H9 (cell line): Measurements from ENCODE around the gene SDHA. TPM values are rescaled to one million over a fixed set of nuclear protein-coding genes. Genes with fewer than 3 reads are reported as not detected.
"Not testable (repeated sequence)": the region's sequence is repeated elsewhere in the genome, so short reads cannot be mapped to it uniquely, and the experiment has no call there.

Experiments used
- DNase-seq: peaks from one replicate; pipeline ENCODE4 v3.0.0-alpha.2; 2017
- H2AFZ ChIP-seq: one replicate; pipeline ENCODE4 v1.6.1; 2013; ENCODE audit warnings: mild to moderate bottlenecking, low read length, control low read depth, moderate library complexity
- H2AK5ac ChIP-seq: 2 replicates; pipeline ENCODE4 v1.6.1; 2013; ENCODE audit warnings: low read length, control low read depth, mixed read lengths; ENCODE audit not compliant: insufficient read length
- H2BK120ac ChIP-seq: one replicate; pipeline ENCODE4 v1.6.1; 2013; ENCODE audit warnings: low read depth, mild to moderate bottlenecking, low read length, control low read depth, inconsistent platforms; ENCODE audit not compliant: poor library complexity, severe bottlenecking
- H2BK12ac ChIP-seq: 2 replicates; pipeline ENCODE4 v1.6.1; 2013; ENCODE audit warnings: low read length, control low read depth, mixed read lengths, low read depth; ENCODE audit not compliant: insufficient read length
- H2BK15ac ChIP-seq: 2 replicates; pipeline ENCODE4 v1.6.1; 2013; ENCODE audit warnings: low read depth, low read length, control low read depth
- H2BK20ac ChIP-seq: one replicate; pipeline ENCODE4 v1.6.1; 2013; ENCODE audit warnings: low read depth, mild to moderate bottlenecking, low read length, control low read depth, inconsistent platforms; ENCODE audit not compliant: poor library complexity, severe bottlenecking
- H2BK5ac ChIP-seq: 2 replicates; pipeline ENCODE4 v1.6.1; 2013; ENCODE audit warnings: low read length, control low read depth, mixed read lengths; ENCODE audit not compliant: insufficient read length
- H3K14ac ChIP-seq: 2 replicates; pipeline ENCODE4 v1.6.1; 2013; ENCODE audit warnings: low read length, control low read depth; ENCODE audit not compliant: insufficient read depth
- H3K18ac ChIP-seq: 2 replicates; pipeline ENCODE4 v1.6.1; 2013; ENCODE audit warnings: low read depth, mild to moderate bottlenecking, mixed read lengths, low read length, control low read depth; ENCODE audit not compliant: insufficient read length
- H3K23ac ChIP-seq: 2 replicates; pipeline ENCODE4 v1.6.1; 2013; ENCODE audit warnings: low read length, control low read depth, mixed read lengths, low read depth; ENCODE audit not compliant: insufficient read length
- H3K23me2 ChIP-seq: 2 replicates; pipeline ENCODE4 v1.6.1; 2013; ENCODE audit warnings: low read depth, mild to moderate bottlenecking, mixed read lengths, low read length, control low read depth; ENCODE audit not compliant: insufficient read length, poor library complexity, severe bottlenecking
- H3K27ac ChIP-seq: 2 replicates; pipeline ENCODE4 v1.5.1; 2013; ENCODE audit warnings: low read length, control low read depth, mixed read lengths, low read depth; ENCODE audit not compliant: insufficient read length
- H3K27me3 ChIP-seq: 2 replicates; pipeline ENCODE4 v1.6.1; 2013; ENCODE audit warnings: low read length, control low read depth, inconsistent platforms; ENCODE audit not compliant: insufficient read depth
- H3K4ac ChIP-seq: 2 replicates; pipeline ENCODE4 v1.6.1; 2013; ENCODE audit warnings: low read depth, mild to moderate bottlenecking, control low read depth, inconsistent platforms, low read length, moderate library complexity
- H3K4me1 ChIP-seq: 2 replicates; pipeline ENCODE4 v1.6.1; 2013; ENCODE audit warnings: low read length, control low read depth, inconsistent platforms; ENCODE audit not compliant: insufficient read depth
- H3K4me2 ChIP-seq: 2 replicates; pipeline ENCODE4 v1.6.1; 2013; ENCODE audit warnings: low read length, control low read depth, mixed read lengths; ENCODE audit not compliant: insufficient read length, insufficient read depth
- H3K56ac ChIP-seq: 2 replicates; pipeline ENCODE4 v1.6.1; 2013; ENCODE audit warnings: low read depth, mild to moderate bottlenecking, mixed read lengths, low read length, control low read depth; ENCODE audit not compliant: insufficient read length
- H3K79me1 ChIP-seq: 2 replicates; pipeline ENCODE4 v1.6.1; 2013; ENCODE audit warnings: low read depth, mild to moderate bottlenecking, moderate library complexity, low read length, control low read depth, inconsistent platforms; ENCODE audit not compliant: insufficient read depth, poor library complexity, severe bottlenecking
- H3K79me2 ChIP-seq: 2 replicates; pipeline ENCODE4 v1.6.1; 2013; ENCODE audit warnings: low read length, control low read depth, inconsistent platforms; ENCODE audit not compliant: insufficient read depth
- H3K9ac ChIP-seq: 2 replicates; pipeline ENCODE4 v1.6.1; 2013; ENCODE audit warnings: low read length, control low read depth, mixed read lengths; ENCODE audit not compliant: insufficient read length; ENCODE audit errors: extremely low read depth
- H3K9me3 ChIP-seq: one replicate; pipeline ENCODE4 v1.6.1; 2013; ENCODE audit warnings: low read depth, low read length, inconsistent platforms; ENCODE audit not compliant: control insufficient read depth
- H3T11ph ChIP-seq: one replicate; pipeline ENCODE4 v1.6.1; 2013; ENCODE audit warnings: mild to moderate bottlenecking, low read length, control low read depth, inconsistent platforms
- H4K20me1 ChIP-seq: one replicate; pipeline ENCODE4 v1.6.1; 2013; ENCODE audit not compliant: control insufficient read depth, insufficient read length, insufficient read depth
- H4K5ac ChIP-seq: 2 replicates; pipeline ENCODE4 v1.6.1; 2013; ENCODE audit warnings: low read depth, mild to moderate bottlenecking, mixed read lengths, low read length, control low read depth; ENCODE audit not compliant: insufficient read length
- H4K8ac ChIP-seq: replicated peaks from 2 replicates; pipeline ENCODE4 v1.6.1; 2013; ENCODE audit warnings: low read length, control low read depth, mixed read lengths, low read depth; ENCODE audit not compliant: insufficient read length
- H4K91ac ChIP-seq: 2 replicates; pipeline ENCODE4 v1.6.1; 2013; ENCODE audit warnings: low read depth, mild to moderate bottlenecking, moderate library complexity, mixed read lengths, low read length, control low read depth; ENCODE audit not compliant: insufficient read length
- H3K27ac Mint-ChIP-seq, 3 experiments: 2 replicates in 2 of 3; 3 replicates in 1 of 3; pipeline ENCODE4 v1.8.0; 2020 to 2021; ENCODE audit warnings: mixed read lengths in 3 of 3, mild to moderate bottlenecking in 1 of 3, moderate library complexity in 1 of 3
- H3K27me3 Mint-ChIP-seq: 2 replicates; pipeline ENCODE4 v1.8.0; 2021; ENCODE audit warnings: low read depth, mild to moderate bottlenecking, moderate library complexity, mixed read lengths
- H3K36me3 Mint-ChIP-seq, 3 experiments: 2 replicates in 2 of 3; 3 replicates in 1 of 3; pipeline ENCODE4 v1.8.0; 2020 to 2021; ENCODE audit warnings: low read depth in 3 of 3, mixed read lengths in 3 of 3; ENCODE audit not compliant: insufficient read depth in 1 of 3
- H3K4me1 Mint-ChIP-seq, 2 experiments: 2 replicates each; pipeline ENCODE4 v1.8.0; 2020; ENCODE audit warnings: mixed read lengths in 2 of 2
- H3K4me3 Mint-ChIP-seq, 2 experiments: 2 replicates in 1 of 2; 3 replicates in 1 of 2; pipeline ENCODE4 v1.8.0; 2020 to 2021; ENCODE audit warnings: mild to moderate bottlenecking in 2 of 2, mixed read lengths in 2 of 2, moderate library complexity in 1 of 2
- H3K9me3 Mint-ChIP-seq, 2 experiments: 2 replicates in 1 of 2; 3 replicates in 1 of 2; pipeline ENCODE4 v1.8.0; 2020; ENCODE audit warnings: mild to moderate bottlenecking in 2 of 2, mixed read lengths in 2 of 2, moderate library complexity in 1 of 2
- WGBS: extraction: QIAGEN DNeasy Blood & Tissue Kit; methylation state at CpG from one replicate; pipeline ENCODE4 v1.1.7; 2013; ENCODE audit warnings: missing lambda C conversion rate, low lambda C conversion rate, mixed read lengths; ENCODE audit not compliant: insufficient read length; ENCODE audit errors: extremely low coverage; 5-methylcytosine and 5-hydroxymethylcytosine counted together
- total RNA-seq: library from RNA; stranded (reverse); gene quantifications from 2 replicates; pipeline ENCODE4 v1.2.1, GENCODE V29; 2021

The SDHA gene
- total RNA-seq, 1 experiment from 2014 or later, result 84.8 TPM

DNA sequence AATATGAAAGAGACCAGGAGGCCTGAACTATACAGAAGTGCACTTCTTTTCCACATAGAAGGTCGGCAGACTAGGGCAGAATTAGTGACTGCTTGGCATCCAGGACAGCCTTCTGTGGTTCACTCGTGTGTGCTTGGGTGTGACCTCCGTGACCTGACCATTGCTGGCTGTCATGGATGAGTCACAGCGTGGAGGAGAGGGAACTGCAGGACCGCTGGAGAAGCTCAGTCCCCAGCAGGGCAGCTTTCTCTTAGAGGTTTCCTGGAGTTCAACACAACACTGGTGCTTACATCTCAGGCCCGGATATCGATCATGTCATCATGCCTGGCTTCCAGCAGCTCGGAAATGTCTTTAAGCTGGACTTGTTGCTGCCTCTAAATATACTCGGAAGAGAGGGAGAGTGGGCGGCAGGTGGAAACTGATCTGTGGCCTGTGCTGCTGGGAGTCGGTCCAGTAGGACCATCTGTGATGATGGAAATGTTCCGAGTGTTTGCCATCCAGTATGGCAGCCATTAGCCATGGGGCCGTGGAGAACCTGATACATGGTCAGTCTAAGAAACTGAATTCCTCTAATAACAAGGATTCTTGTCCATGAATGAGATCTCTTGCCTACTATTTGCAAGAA is 23.0 kb downstream of the SDHA start:
- not testable (repeated sequence) for H2BK20ac ChIP-seq, H4K91ac ChIP-seq, H2BK5ac ChIP-seq, H4K8ac ChIP-seq, H3K27me3 Mint-ChIP-seq, H2BK15ac ChIP-seq, H3K14ac ChIP-seq, H2BK120ac ChIP-seq, H3K4me2 ChIP-seq, H3K4me1 ChIP-seq, H3K79me2 ChIP-seq, H3K27me3 ChIP-seq, H3K79me1 ChIP-seq, H3K23ac ChIP-seq, H3T11ph ChIP-seq, H3K27ac ChIP-seq, H4K20me1 ChIP-seq, H3K4me1 Mint-ChIP-seq, H3K9ac ChIP-seq, H3K18ac ChIP-seq, DNase-seq, H2AFZ ChIP-seq, H3K4ac ChIP-seq, H3K56ac ChIP-seq, H3K4me3 Mint-ChIP-seq, H3K27ac Mint-ChIP-seq, H4K5ac ChIP-seq, H3K23me2 ChIP-seq, H2AK5ac ChIP-seq, H2BK12ac ChIP-seq
- H3K9me3 ChIP-seq, result peaks cover 17% of the 10 kb centered on the region
- H3K36me3 Mint-ChIP-seq, result peaks cover 69 to 88% (median 79%) of the 10 kb centered on the region in 3 experiments
- WGBS, result no CpG with 5 or more reads among the region's 13 CpGs
- peaks cover 21 to 23% of the 10 kb centered on the region in 2 experiments for H3K9me3 Mint-ChIP-seq

DNA sequence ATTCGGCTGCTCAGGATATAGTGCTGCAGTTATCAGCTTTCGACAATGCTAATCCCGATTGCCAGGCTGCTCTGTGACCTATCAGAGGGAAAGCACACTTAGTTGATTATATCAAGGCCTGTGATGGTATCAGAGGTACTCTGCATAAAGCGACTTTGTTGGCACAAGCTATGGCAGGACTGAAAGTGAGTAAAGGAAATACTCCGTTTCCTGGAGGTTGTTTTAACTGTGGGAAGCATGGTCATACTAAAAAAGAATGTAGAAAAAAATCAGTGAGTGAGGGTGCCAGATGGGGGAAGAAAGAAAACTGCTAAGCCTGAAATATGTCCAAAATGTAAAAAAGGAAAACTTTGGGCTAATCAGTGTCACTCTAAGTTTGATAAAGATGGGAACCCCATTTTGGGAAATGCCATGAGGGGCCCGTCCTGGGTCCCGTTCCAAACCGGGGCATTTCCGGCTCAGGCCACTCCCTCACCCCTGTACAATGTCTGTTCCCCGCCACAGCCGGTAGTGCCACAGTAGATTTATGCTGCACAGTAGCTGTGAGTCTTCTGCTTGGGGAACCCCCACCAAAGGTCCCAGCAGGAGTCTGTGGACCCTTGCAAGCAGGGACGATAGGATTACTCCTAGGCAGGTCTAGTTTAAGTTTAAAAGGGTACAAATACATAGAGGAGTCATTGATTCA is 25.7 kb downstream of the SDHA start:
- peaks cover 31 to 33% of the 10 kb centered on the region in 2 experiments for H3K9me3 Mint-ChIP-seq
- H4K20me1 ChIP-seq, H4K8ac ChIP-seq, H4K5ac ChIP-seq, H3K23me2 ChIP-seq, H2BK12ac ChIP-seq, H3K23ac ChIP-seq, DNase-seq, H3K4me1 ChIP-seq, H2BK5ac ChIP-seq, H4K91ac ChIP-seq, H3K27me3 Mint-ChIP-seq, H3K4me2 ChIP-seq, H3K18ac ChIP-seq, H3K9ac ChIP-seq, H3K27ac ChIP-seq, H2BK20ac ChIP-seq, H3K79me2 ChIP-seq, H2AFZ ChIP-seq, H3K4me1 Mint-ChIP-seq, H3K56ac ChIP-seq, H3K4ac ChIP-seq, H2BK15ac ChIP-seq, H3K79me1 ChIP-seq, H2BK120ac ChIP-seq, H3K27me3 ChIP-seq, H2AK5ac ChIP-seq, H3K14ac ChIP-seq, H3K4me3 Mint-ChIP-seq, H3T11ph ChIP-seq: not testable (repeated sequence)
- H3K9me3 ChIP-seq, result peaks cover 19% of the 10 kb centered on the region
- H3K27ac Mint-ChIP-seq, result peak overlapping the region in 1 of 3 experiments; percentile 48; a peak in 1 of 7 replicates
- H3K36me3 Mint-ChIP-seq, result peaks cover 82 to 90% (median 89%) of the 10 kb centered on the region in 3 experiments
- WGBS, result no CpG with 5 or more reads among the region's 12 CpGs
